ENCODE results near the gene HOXC6. TPM values are rescaled to one million over a fixed set of nuclear protein-coding genes. Genes with fewer than 3 reads are reported as not detected.

The HOXC6 gene
- total and polyA plus RNA-seq, 2 donors (not counting 3 experiments of a cell fraction or from before 2014, with no cell fraction given): 0.58 to 0.72 TPM

MicroRNA genes within 50 kb of the gene (microRNA counts, 767-probe panel; counts per million panel counts)
- 723 counts per million, percentile 96 among the panel's probes with 10 or more counts for microRNA hsa-miR-196a-5p
- 723 counts per million, percentile 96 among the panel's probes with 10 or more counts for microRNA hsa-miR-615-3p
- 723 counts per million, percentile 96 among the panel's probes with 10 or more counts for microRNA hsa-miR-615-5p

Small RNA genes within 50 kb of the gene (microRNA-seq; reads per million reads assigned to microRNA genes)
- gene MIR196A2 (ENCODE audit: borderline number of aligned reads, borderline replicate concordance) (3.8 reads per million, percentile 3 among the genes with 10 or more reads in this experiment), gene MIR615 (ENCODE audit: borderline number of aligned reads, borderline replicate concordance) (9.6 reads per million, percentile 24 among the genes with 10 or more reads in this experiment)

Small RNA genes within 50 kb of the gene (small RNA-seq; reads per million reads assigned to genes)
- gene HOXC5 (ENCODE audit: insufficient read depth, insufficient read length, low read depth, low replicate concordance): not detected
- gene MIR196A2 (ENCODE audit: insufficient read depth, insufficient read length, low read depth, low replicate concordance): not detected
- not detected for gene MIR615 (ENCODE audit: insufficient read depth, insufficient read length, low read depth, low replicate concordance)

Other genes starting within 250 kb of the HOXC6 start
- gene HOXC13, start 89.6 kb upstream of the HOXC6 start, total RNA-seq: not detected in 2 replicates
- not detected in 2 replicates for gene HOXC13, start 89.6 kb upstream of the HOXC6 start, polyA plus RNA-seq
- not detected in 2 replicates for gene HOXC12, start 73.5 kb upstream of the HOXC6 start, total RNA-seq
- gene HOXC12, start 73.5 kb upstream of the HOXC6 start, polyA plus RNA-seq: not detected in 2 replicates
- not detected in 2 replicates for gene HOXC11, start 55.3 kb upstream of the HOXC6 start, total RNA-seq
- gene HOXC11, start 55.3 kb upstream of the HOXC6 start, polyA plus RNA-seq: not detected in 2 replicates
- not detected in 2 replicates for gene HOTAIR, start 53.5 kb upstream of the HOXC6 start, total RNA-seq
- gene HOTAIR, start 53.5 kb upstream of the HOXC6 start, polyA plus RNA-seq: not detected in 2 replicates
- gene HOXC10, start 43.3 kb upstream of the HOXC6 start, total RNA-seq: 0.44 TPM in 1 of 2 replicates, not detected in the other
- gene HOXC10, start 43.3 kb upstream of the HOXC6 start, polyA plus RNA-seq: 0.18 TPM in 2 replicates
- 0.21 and 0.40 TPM in 2 replicates for gene HOXC9, start 28.3 kb upstream of the HOXC6 start, total RNA-seq
- gene HOXC9, start 28.3 kb upstream of the HOXC6 start, polyA plus RNA-seq: 0.54 and 0.58 TPM in 2 replicates
- 0.35 TPM in 1 of 2 replicates, not detected in the other for gene HOXC8, start 19.5 kb upstream of the HOXC6 start, total RNA-seq
- 0.03 and 0.19 TPM in 2 replicates for gene HOXC8, start 19.5 kb upstream of the HOXC6 start, polyA plus RNA-seq
- gene HOXC5, start 4.6 kb downstream of the HOXC6 start, total RNA-seq: not detected in 2 replicates
- gene HOXC5, start 4.6 kb downstream of the HOXC6 start, polyA plus RNA-seq: not detected in 2 replicates
- gene HOXC4, start 25.4 kb downstream of the HOXC6 start, total RNA-seq: 0.58 TPM in 1 of 2 replicates, not detected in the other
- gene HOXC4, start 25.4 kb downstream of the HOXC6 start, polyA plus RNA-seq: 0.06 and 0.14 TPM in 2 replicates
- 17.5 and 17.8 TPM in 2 replicates for gene SMUG1, start 160.5 kb downstream of the HOXC6 start, total RNA-seq
- gene SMUG1, start 160.5 kb downstream of the HOXC6 start, polyA plus RNA-seq: 36.4 and 41.6 TPM in 2 replicates